ENCODE measurements around the gene ASTN2. TPM values are rescaled to one million over a fixed set of nuclear protein-coding genes. Genes with fewer than 3 reads are reported as not detected.

Gene ASTN2
- total RNA-seq, 4 donors from 2014 or later, result 4.0 to 7.0 (median 4.9) TPM

DNA sequence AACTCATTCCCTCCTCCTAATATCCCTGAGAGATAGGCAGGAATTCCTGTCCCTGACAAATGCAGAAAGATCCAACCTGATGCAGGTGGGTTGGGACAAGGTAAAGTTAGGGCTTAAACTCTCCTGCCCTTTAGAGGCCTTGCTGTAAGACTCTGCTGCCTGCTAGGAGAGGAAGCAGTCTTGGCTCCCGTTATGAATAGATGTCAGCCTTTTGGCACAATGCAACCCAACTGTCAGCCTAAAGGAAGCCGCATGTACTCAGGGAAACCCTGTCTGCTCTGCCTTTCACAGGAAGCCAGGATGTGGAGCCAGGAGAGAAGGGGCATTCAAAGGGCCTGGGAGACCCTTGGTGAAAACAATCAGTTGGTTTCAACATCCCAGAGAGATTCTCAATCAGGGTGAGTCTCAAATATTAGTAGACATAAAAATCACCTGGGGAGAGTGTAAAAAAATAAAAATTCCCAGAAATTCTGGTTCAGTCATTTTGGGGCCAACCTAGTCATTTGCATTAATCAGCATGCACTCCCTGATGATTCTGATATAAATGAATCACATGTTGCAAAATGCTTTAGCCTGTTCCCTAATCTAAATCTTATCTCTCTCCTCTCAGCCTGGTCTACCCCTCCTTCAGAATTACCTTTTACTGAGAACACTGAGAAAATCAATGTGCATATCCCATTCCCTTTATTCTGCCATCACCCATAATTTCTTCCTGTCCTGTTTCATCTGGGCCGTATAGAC, 864.0 kb downstream of the ASTN2 start:
- no peak for ATAC-seq
- TF ChIP-seq, protein P1, sequence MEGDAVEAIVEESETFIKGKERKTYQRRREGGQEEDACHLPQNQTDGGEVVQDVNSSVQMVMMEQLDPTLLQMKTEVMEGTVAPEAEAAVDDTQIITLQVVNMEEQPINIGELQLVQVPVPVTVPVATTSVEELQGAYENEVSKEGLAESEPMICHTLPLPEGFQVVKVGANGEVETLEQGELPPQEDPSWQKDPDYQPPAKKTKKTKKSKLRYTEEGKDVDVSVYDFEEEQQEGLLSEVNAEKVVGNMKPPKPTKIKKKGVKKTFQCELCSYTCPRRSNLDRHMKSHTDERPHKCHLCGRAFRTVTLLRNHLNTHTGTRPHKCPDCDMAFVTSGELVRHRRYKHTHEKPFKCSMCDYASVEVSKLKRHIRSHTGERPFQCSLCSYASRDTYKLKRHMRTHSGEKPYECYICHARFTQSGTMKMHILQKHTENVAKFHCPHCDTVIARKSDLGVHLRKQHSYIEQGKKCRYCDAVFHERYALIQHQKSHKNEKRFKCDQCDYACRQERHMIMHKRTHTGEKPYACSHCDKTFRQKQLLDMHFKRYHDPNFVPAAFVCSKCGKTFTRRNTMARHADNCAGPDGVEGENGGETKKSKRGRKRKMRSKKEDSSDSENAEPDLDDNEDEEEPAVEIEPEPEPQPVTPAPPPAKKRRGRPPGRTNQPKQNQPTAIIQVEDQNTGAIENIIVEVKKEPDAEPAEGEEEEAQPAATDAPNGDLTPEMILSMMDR (IDR thresholded peaks at IDR 0.05), result no peak
- TF ChIP-seq POLR2A (IDR thresholded peaks at IDR 0.05) (no peak), EP300 (IDR thresholded peaks at IDR 0.05) (no peak), POLR2AphosphoS5 (IDR thresholded peaks at IDR 0.05) (no peak)
- no peak overlapping the region for H3K4me3 ChIP-seq
- no peaks in the 10 kb centered on the region for H3K36me3 ChIP-seq
- H3K27ac ChIP-seq, result no peak overlapping the region
- no peaks in the 10 kb centered on the region for H3K27me3 ChIP-seq
- WGBS, 2 donors (ENCODE audit: low coverage in 1 of 2), result 22 to 28% methylated on average over 3 of the region's 3 CpGs
- no peaks in the 10 kb centered on the region for H3K9me3 ChIP-seq
- peaks cover 0 to 17% (median 0%) of the 10 kb centered on the region in 3 donors for H3K4me1 ChIP-seq

DNA sequence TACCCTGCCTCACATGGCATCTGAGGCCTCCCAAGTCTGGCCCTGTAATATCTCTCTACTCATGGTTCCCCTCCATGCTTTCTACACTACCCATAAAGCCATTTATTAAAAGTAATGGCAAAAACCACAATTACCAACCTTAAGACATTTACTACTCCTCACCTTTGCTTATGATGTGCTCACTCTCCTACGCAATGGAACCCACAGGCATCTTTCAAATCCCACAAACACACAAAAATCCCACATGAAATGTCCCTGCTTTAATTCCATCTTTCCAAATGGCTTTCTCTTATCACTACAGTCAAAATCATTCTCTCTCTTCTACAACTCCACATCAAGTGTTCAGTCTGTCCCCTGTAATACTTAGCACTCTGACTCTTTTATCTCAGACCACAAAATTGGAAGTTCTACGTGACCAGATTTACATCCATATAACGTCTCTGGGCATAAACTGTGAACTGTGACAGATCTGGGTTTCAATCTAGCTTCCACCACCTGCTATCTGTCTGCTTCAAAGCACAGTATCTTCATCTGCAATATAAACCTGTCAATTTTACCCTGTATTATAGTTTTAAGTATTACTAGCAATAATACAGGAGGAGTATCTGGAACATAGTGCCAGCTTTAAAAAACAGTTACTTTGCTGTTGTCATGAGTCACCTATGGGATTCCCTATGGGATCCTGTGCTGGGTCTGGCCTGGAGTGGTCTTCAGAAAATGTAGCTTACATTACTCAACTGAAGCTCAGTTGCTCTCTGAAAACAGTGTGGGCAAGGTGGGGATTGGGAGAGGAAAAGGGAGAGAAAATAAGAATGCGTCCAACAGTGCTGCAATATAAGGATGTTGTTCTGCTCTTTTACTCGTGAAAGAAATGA, 864.8 kb downstream of the ASTN2 start:
- H3K36me3 ChIP-seq, result no peaks in the 10 kb centered on the region
- no peak for ATAC-seq
- H3K4me3 ChIP-seq, result no peak overlapping the region
- no peaks in the 10 kb centered on the region for H3K27me3 ChIP-seq
- WGBS, 2 donors (ENCODE audit: low coverage in 1 of 2), result 77 to 90% methylated on average over 3 to 5 of the region's 5 CpGs
- peaks cover 0 to 17% (median 0%) of the 10 kb centered on the region in 3 donors for H3K4me1 ChIP-seq
- peak overlapping the region in 1 of 4 donors; percentile 17 for H3K27ac ChIP-seq
- H3K9me3 ChIP-seq, result no peaks in the 10 kb centered on the region
- TF ChIP-seq POLR2A (IDR thresholded peaks at IDR 0.05), result no peak
- TF ChIP-seq, protein P1 (IDR thresholded peaks at IDR 0.05), result no peak
- no peak for TF ChIP-seq EP300 (IDR thresholded peaks at IDR 0.05)
- no peak for TF ChIP-seq POLR2AphosphoS5 (IDR thresholded peaks at IDR 0.05)

DNA sequence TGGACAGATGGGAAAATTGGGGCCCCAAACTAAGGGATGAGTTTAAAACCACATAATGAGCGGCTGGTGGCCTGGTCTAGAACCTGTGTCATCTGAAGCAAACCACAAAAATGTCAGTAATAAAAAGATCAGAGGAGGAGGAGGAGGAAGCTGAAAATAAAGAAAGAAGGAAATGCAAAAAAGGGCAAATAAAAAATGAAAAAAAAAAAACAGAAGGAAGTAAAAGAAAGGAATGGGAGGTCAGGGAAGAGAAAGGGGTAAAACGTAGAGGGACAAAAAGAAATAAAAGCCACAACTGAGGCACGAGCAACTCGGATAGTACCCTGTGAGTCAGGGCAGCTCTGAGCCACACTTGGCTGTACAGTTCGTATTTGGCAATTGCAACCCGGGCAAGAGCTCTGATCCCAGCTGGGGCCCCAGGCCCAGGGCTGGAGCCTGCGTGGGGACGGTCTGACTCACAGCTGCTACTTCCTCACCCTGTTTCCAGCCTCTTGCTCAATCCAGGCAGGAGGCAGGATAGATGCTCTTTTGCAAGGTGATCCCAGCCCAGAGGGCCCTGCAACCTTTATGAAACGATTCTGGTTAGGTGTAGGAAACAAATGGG, 865.7 kb downstream of the ASTN2 start:
- H3K27ac ChIP-seq, result peak overlapping the region in 1 of 4 donors; percentile 17
- WGBS, 2 donors (ENCODE audit: low coverage in 1 of 2), result 49 to 100% methylated on average over 1 to 8 of the region's 9 CpGs

DNA sequence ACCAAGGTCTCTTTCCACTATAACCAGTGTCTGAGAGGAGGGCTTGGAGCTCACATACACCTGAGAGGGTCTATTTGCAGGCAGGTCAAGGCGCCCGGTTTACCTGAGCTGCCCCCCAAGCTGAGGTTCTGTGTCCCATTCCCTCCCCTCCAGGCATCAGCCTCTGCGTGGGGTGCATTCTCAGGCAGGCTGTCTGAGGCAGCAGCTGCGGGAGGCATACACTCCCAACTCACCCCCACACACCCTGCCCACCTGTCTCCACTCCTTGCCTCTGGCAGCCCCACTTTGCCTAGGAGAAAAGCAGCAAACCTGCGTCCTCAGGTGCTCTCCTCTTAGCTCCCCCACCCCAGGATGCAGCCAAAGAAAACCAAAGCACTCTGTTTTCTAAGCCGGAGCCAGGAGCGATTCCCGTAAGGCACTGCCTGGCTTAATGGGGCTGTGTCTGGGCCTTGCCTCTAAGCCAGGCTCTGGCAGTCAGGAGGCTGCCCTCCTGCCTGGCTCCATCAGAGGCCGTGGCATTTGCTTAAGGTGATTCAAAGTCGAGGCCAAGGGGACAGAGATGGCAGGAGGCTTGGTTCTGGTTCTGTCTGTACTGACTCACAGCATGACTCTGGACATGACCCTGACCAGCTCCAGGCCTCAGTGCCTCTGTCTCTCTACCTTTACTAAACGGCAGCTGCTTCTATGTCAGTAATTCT, 867.0 kb downstream of the ASTN2 start:
- ATAC-seq, result no peak
- TF ChIP-seq EP300 (IDR thresholded peaks at IDR 0.05) (no peak), POLR2AphosphoS5 (IDR thresholded peaks at IDR 0.05) (no peak), POLR2A (IDR thresholded peaks at IDR 0.05) (no peak)
- TF ChIP-seq, protein P1 (IDR thresholded peaks at IDR 0.05), result no peak
- no peak overlapping the region for H3K4me3 ChIP-seq
- no peak overlapping the region for H3K27ac ChIP-seq
- H3K27me3 ChIP-seq, result no peaks in the 10 kb centered on the region
- WGBS, 2 donors (ENCODE audit: low coverage in 1 of 2), result 82 to 97% methylated on average over 3 to 5 of the region's 11 CpGs
- H3K4me1 ChIP-seq, result peaks cover 0 to 17% (median 0%) of the 10 kb centered on the region in 3 donors
- H3K9me3 ChIP-seq, result no peaks in the 10 kb centered on the region
- H3K36me3 ChIP-seq, result no peaks in the 10 kb centered on the region

More for the DNA sequence above, 865.7 kb downstream of the ASTN2 start:
- Histone ChIP-seq H3K36me3 (no peaks in the 10 kb centered on the region), H3K4me3 (no peak overlapping the region), H3K4me1 (peaks cover 0 to 17% (median 0%) of the 10 kb centered on the region in 3 donors), H3K27me3 (no peaks in the 10 kb centered on the region), H3K9me3 (no peaks in the 10 kb centered on the region)
- ATAC-seq, result peak; percentile 96
- TF ChIP-seq POLR2AphosphoS5 (IDR thresholded peaks at IDR 0.05) (peak; percentile 46), EP300 (IDR thresholded peaks at IDR 0.05) (no peak)
- TF ChIP-seq, protein P1 (IDR thresholded peaks at IDR 0.05), result no peak
